LNCAP (cell line): ENCODE measurements around the gene ZNF837.

ENCODE experiments used
- TF ChIP-seq, protein P1 (sequence below): fragments of 450-650 bp; IDR thresholded peaks from 2 replicates; pipeline ENCODE4 v1.5.1; 2017; ENCODE audit warnings: mild to moderate bottlenecking

Gene ZNF837

DNA sequence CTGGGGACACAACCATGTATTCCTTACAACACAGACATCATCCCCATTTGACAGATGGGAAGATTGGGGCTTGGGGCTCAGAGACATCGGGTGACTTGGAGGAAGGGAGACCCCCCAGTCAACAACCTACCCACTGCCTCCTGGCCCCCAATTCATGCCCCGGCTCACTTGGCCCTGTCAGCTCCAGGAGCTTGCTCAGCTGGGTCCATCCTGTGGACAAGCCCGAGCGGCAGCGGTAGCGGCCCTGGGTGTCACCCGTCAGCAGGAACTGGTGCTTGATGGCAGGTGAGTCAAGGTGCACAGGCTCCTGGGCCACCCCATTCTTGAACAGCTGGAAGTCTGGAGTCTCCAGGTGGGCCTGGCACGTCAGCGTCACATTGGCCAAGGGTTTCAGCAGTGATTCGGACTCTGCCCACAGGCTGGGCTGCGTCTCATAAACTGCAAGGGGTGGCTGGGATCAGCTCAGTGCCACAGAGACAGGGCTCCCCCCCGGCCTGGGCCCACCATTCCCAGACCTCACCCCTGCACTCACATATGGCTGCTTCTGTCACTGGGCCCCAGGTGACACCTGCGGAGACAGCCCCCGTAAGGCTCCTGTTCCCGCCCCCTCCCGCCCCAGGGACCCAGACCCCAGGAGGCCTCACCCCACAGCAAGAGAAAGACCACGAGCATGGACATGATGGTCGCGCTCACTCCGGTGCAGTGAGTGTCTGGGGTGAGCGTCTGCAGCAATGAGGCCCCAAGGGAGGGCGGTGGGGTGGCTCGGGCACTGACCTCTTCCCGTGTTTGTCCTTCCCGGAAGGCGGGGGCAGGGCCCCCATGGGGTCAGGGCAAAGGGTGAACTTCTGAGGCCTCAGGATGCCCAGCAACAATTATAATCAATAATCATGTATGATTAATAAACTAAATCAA lies 27.8 kb downstream of the ZNF837 start, which contains the start of gene A1BG:
Gene A1BG, minus strand, starts transcription at position 733 of the 912 bp plus-strand sequence. Its CDS starts 55 bp downstream, at position 678.
- TF ChIP-seq, protein P1, sequence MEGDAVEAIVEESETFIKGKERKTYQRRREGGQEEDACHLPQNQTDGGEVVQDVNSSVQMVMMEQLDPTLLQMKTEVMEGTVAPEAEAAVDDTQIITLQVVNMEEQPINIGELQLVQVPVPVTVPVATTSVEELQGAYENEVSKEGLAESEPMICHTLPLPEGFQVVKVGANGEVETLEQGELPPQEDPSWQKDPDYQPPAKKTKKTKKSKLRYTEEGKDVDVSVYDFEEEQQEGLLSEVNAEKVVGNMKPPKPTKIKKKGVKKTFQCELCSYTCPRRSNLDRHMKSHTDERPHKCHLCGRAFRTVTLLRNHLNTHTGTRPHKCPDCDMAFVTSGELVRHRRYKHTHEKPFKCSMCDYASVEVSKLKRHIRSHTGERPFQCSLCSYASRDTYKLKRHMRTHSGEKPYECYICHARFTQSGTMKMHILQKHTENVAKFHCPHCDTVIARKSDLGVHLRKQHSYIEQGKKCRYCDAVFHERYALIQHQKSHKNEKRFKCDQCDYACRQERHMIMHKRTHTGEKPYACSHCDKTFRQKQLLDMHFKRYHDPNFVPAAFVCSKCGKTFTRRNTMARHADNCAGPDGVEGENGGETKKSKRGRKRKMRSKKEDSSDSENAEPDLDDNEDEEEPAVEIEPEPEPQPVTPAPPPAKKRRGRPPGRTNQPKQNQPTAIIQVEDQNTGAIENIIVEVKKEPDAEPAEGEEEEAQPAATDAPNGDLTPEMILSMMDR: no peak

DNA sequence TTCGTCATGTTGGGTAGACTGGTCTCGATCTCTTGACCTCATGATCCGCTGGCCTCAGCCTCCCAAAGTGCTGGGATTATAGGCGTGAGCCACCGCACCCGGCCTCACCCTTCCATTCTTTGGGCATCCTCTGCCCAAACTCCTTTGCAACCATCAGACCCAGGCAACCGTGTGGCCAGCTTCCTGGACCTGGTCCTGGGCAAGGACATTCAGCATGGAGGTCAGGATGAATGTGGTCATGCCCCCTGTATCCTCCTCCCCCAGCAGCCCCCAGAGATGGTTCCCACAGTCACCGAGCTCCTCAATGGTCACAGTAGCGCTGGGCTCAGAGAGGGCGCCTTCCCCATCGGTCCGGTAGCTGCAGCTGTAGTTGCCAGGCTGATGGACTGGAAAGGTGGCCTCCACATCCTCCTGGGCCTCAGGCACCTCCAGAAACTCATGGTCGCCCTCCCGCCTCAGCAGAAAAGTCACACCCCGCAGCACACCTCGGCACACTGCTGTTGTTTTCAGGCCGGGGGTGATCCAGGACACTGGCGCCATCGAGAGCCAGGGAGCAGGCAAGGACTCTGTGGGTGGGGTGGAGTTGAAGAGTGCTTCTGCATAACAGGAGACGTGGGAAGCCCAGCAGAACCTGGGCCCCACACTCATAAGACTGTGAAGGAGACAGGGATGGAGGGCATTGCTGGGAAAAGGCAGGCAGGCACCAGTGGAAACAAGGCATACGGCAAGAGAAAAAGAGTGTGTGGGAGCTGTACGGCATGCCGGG lies 28.7 kb downstream of the ZNF837 start:
- TF ChIP-seq, protein P1: no peak

DNA sequence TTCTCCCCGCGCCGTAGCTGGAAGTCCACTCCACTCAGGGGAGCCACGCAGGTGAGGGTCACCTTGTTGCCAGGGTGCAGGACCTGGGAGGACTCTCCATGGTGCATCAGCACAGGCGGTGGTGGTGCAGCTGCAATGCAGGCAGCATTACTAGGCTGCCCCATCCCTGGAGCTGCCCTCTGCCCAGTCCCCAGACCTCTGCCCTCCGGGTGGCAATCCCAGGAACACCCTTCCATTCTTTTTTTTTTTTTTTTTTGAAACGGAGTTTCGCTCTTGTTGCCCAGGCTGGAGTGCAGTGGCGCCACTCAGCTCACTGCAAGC lies 29.3 kb downstream of the ZNF837 start:
- TF ChIP-seq, protein P1: no peak

DNA sequence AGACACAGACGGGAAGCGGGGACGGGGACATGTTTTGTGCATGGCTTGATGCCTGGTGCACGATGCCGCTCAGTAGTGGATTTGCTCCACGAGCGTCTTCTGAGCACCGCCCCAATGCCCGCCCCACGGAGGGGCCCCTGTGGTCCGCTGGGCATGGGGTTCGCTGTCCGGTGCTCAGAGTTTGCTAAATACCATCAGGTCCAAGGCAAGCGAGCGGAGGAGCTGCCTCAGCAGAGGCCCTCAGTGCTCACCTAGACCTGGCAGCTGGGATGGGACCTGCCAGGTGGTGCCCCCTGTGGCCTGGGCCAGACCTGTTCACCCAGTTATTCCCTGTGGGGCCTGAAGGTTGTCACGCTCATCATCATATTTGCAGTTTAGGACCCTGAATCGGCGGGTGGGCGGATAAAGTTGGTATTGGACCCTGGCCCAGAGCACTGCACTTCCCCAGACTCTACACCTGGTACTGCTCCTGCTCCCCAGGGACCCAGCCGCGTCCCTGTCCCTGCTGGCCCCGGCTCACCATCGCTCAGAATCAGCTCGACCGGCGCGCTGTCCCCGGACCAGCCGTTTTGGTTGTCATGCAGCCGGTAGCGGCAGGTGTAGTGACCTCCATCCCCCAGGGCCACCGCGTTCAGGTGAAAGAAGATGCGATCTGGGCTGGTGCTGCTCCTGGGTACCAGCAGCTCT lies 29.8 kb downstream of the ZNF837 start:
- TF ChIP-seq, protein P1: no peak

DNA sequence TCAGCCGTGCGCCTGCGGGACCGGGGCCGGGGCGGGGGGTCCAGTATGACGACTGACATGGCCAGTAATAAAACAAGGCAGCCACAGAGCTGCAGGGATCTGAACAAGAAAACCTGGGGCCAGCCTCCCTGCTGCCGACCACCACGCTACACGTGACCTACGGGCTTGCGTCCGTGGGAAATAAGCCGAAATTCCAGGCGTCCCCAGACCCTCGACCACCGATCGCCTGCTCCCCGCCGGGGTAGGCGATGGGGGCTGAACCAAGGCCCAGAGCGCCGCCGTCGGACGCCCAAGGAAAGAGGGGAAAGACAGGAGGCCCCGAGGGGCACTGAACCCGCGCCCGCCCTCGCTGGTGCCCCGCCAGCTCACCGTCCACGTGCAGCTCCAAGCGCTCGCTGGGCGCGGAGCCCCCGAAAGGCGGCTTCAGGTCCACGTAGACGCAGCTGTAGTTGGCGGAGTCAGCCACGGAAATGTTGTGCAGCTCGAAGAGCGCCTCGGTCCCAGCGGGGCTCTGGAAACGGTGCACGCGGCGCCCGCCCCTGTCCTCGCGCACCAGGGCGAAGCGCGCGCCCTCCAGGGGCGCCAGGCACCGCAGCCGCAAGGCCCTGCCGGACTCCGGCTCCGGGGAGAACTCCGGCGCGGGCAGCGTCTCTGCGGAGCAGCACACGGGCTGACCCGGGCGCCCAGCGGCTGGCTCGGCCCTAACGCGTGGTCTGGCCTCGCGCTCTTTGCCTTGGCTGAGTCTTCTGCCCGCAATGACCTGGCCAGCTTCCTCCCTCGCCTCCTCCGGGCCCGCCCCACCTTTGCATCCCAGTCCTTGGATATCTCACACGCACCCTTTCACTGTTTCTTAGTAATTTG lies 30.6 kb downstream of the ZNF837 start:
- TF ChIP-seq, protein P1: no peak

DNA sequence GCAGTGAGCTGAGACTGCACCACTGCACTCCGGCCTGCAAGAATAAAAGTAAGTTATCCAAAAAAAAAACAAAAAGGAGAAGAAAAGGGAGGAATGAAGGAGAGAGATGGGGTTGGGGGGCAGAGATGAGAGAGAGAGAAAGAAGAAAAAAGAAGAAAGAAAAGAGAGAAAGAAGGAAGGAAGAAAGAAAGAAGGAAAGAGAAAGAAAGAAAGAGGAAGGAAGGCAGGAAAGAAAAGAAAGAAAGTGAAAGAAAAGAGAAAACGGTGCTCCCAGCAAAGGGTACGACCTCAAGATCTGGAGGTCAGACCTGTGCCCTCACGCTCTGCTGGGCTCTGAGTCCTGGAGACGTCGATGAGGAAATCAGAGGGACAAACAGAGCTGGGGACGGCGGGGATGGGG lies 31.2 kb downstream of the ZNF837 start:
- TF ChIP-seq, protein P1: no peak
